IgD-negative memory B cell (primary cell): ENCODE results near the gene SLC25A6. TPM values are rescaled to one million over a fixed set of nuclear protein-coding genes. Genes with fewer than 3 reads are reported as not detected.
"Not testable (repeated sequence)": the region's sequence is repeated elsewhere in the genome, so short reads cannot be mapped to it uniquely, and the experiment has no call there.

Experiments used
- H3K27ac Mint-ChIP-seq, 3 donors: one replicate each; pipeline ENCODE4 v1.8.0; 2020 to 2022; ENCODE audit warnings: mild to moderate bottlenecking in 3 of 3, mixed read lengths in 3 of 3, moderate library complexity in 1 of 3
- H3K27me3 Mint-ChIP-seq: one replicate; pipeline ENCODE4 v1.8.0; 2021; ENCODE audit warnings: mixed read lengths
- H3K36me3 Mint-ChIP-seq: one replicate; pipeline ENCODE4 v1.8.0; 2020; ENCODE audit warnings: mild to moderate bottlenecking, mixed read lengths
- H3K4me1 Mint-ChIP-seq, 3 donors: one replicate each; pipeline ENCODE4 v1.8.0; 2020 to 2022; ENCODE audit warnings: mixed read lengths in 3 of 3, mild to moderate bottlenecking in 1 of 3
- H3K4me3 Mint-ChIP-seq, 4 donors: one replicate each; pipeline ENCODE4 v1.8.0; 2020 to 2022; ENCODE audit warnings: mild to moderate bottlenecking in 4 of 4, mixed read lengths in 4 of 4, moderate library complexity in 3 of 4
- H3K9me3 Mint-ChIP-seq, 3 donors: one replicate each; pipeline ENCODE4 v1.8.0; 2020 to 2021; ENCODE audit warnings: mixed read lengths in 3 of 3, mild to moderate bottlenecking in 1 of 3
- polyA plus RNA-seq: library from polyadenylated mRNA; unstranded; fragments of 300-500 nt; fragmentation: Illumina TruSeq; gene quantifications from one replicate; pipeline ENCODE4 v1.2.3, GENCODE V29; 2021

The SLC25A6 gene
- polyA plus RNA-seq, 1 donor from 2014 or later: 881 TPM

DNA sequence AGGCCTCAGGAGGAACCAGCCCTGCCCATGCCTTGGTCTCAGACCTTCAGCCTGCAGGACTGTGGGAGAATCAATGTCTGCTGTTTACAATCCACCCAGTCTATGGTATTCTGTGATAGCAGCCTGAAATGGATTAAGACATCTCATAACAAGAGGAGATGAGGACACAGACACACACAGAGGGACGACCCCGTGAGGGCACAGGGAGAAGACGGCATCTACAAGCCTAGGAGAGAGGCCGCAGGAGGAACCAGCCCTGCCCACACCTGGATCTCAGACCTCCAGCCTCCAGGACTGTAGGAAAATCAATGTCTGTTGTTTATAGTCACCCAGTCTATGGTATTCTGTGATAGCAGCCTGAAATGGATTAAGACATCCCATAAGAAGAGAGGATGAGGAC, 3.3 kb downstream of the SLC25A6 start:
- Mint-ChIP-seq H3K27me3 (no peaks in the 10 kb centered on the region), H3K4me1 (peaks cover 5 to 12% (median 8%) of the 10 kb centered on the region in 3 donors), H3K4me3 (peak overlapping the region in 3 of 4 donors; percentile 69 to 88 (median 79)), H3K27ac (peak overlapping the region in 2 of 3 donors; percentile 78 to 97), H3K36me3 (peaks cover 10% of the 10 kb centered on the region), H3K9me3 (no peaks in the 10 kb centered on the region)

GRCh38 chrX:1387141-1387776, 4.7 kb downstream of the SLC25A6 start:
- H3K4me3 Mint-ChIP-seq: peak overlapping the region in 1 of 4 donors; percentile 88
- peak overlapping the region; percentile 59 to 97 (median 67) for H3K27ac Mint-ChIP-seq
- no peaks in the 10 kb centered on the region for H3K9me3 Mint-ChIP-seq
- peaks cover 7 to 9% (median 8%) of the 10 kb centered on the region in 3 donors for H3K4me1 Mint-ChIP-seq
- H3K27me3 Mint-ChIP-seq: no peaks in the 10 kb centered on the region
- peaks cover 10% of the 10 kb centered on the region for H3K36me3 Mint-ChIP-seq

DNA sequence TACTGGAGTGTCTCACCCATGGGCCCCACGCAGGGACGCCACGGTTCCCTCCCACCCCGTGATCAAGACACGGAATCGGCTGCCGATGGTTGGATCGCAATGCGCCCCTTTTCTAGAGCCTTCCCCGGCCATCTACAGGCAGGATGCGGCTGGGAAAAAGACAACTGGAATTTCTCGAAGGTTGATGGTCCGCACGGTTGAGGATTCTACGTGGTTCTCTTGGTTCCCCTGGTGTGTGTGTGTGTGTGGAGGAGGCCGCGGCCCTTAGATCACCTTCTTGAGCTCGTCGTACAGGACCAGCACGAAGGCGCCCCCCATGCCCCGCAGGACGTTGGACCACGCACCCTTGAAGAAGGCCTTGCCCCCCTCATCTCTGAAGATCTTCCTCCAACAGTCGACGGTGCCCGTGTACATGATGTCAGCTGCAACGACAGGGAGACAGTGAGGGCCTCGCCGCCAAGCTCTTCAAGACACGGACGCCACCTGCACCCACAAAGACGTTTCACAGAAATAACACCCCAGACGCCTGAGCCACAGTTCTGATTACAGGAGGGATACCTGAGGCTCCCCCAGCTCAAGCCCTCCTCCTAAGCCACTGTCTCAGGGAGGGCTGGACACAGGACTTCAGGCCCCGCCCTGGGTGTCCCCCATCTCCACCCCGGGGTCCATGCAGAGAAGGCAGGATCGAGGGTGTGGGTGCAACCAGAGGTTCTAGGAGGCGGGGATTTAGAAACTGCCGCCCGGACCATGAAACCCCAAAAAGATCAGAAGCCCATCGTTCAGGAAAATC, 5.4 kb downstream of the SLC25A6 start:
- Mint-ChIP-seq H3K36me3 (peaks cover 10% of the 10 kb centered on the region), H3K4me3 (peak overlapping the region in 2 of 4 donors; percentile 2 to 88), H3K9me3 (no peaks in the 10 kb centered on the region), H3K4me1 (peaks cover 7 to 10% (median 8%) of the 10 kb centered on the region in 3 donors), H3K27me3 (no peaks in the 10 kb centered on the region), H3K27ac (peak overlapping the region; percentile 59 to 97 (median 60))

GRCh38 chrX:1385253-1386223, 6.4 kb downstream of the SLC25A6 start:
- H3K27me3 Mint-ChIP-seq: no peaks in the 10 kb centered on the region
- H3K36me3 Mint-ChIP-seq: peaks cover 10% of the 10 kb centered on the region
- peak overlapping the region; percentile 71 to 97 (median 90) for H3K27ac Mint-ChIP-seq
- H3K9me3 Mint-ChIP-seq: no peaks in the 10 kb centered on the region
- H3K4me1 Mint-ChIP-seq: peaks cover 3 to 9% (median 8%) of the 10 kb centered on the region in 3 donors
- peak overlapping the region in 1 of 4 donors; percentile 88 for H3K4me3 Mint-ChIP-seq

DNA sequence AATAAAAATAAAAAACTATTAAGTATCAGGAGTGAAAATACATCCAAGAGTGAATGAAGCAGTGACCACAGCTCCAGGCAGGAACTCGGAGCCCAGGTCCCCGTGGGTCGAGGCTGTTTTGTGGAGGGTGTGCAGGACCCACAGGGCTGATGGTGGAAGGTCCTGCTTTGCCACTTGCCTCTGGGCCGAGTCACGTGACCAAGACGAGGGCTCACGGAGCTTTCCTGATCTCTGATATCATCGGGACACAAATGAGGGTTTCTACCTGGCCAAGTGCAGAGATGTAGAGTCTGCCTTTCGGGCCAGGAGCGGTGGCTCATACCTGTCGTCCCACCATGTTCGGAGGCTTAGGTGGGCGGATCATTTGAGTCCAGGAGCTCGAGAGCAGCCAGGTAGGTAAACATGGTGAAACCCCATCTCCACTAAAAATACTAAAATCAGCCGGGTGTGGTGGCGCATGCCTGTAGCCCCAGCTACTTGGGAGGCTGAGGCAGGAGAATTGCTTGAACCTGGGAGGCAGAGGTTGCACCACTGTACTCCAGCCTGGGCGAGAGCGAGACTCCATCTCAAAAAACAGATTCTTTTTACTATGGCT, 7.2 kb downstream of the SLC25A6 start:
- H3K4me3 Mint-ChIP-seq: peak overlapping the region in 1 of 4 donors; percentile 72
- H3K4me1 Mint-ChIP-seq: peaks cover 7 to 13% (median 8%) of the 10 kb centered on the region in 3 donors
- peak overlapping the region; percentile 71 to 97 (median 90) for H3K27ac Mint-ChIP-seq
- no peaks in the 10 kb centered on the region for H3K27me3 Mint-ChIP-seq
- peaks cover 10% of the 10 kb centered on the region for H3K36me3 Mint-ChIP-seq
- H3K9me3 Mint-ChIP-seq: no peaks in the 10 kb centered on the region

- Mint-ChIP-seq H3K36me3 (peaks cover 3% of the 10 kb centered on the region), H3K27me3 (no peaks in the 10 kb centered on the region), H3K4me1 (peaks cover 3 to 8% (median 4%) of the 10 kb centered on the region in 3 donors), H3K4me3 (peak overlapping the region in 1 of 4 donors; percentile 66), H3K9me3 (no peaks in the 10 kb centered on the region), H3K27ac (peak overlapping the region in 2 of 3 donors; percentile 76 to 97)
Observed at GRCh38 chrX:1380672-1381233, 11.2 kb downstream of the SLC25A6 start.

DNA sequence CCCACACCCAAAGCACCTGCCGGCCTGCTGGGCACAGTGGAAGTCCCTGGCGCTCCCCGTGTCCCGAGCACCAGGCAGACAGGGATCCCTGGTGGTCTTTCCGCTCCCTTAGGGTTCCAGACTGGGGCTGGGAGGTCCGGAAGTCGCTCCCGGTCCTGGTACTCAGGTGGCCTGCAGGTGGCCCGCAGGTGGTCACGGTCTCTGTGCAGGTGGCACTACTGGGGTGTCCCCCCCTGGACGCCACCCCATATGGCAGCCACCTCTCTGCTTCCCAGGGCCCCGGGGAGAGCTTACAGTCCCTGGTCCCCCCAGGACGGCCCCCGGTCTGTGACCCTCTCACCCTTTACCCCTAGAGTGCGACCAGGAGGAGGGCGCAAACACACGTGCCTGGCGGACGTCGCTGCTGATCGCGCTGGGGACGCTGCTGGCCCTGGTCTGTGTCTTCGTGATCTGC, 13.6 kb downstream of the SLC25A6 start:
- no peaks in the 10 kb centered on the region for H3K27me3 Mint-ChIP-seq
- H3K27ac Mint-ChIP-seq: no peak overlapping the region
- peaks cover 3 to 8% (median 4%) of the 10 kb centered on the region in 3 donors for H3K4me1 Mint-ChIP-seq
- H3K36me3 Mint-ChIP-seq: no peaks in the 10 kb centered on the region
- no peaks in the 10 kb centered on the region for H3K9me3 Mint-ChIP-seq
- peak overlapping the region in 1 of 4 donors; percentile 41 for H3K4me3 Mint-ChIP-seq

DNA sequence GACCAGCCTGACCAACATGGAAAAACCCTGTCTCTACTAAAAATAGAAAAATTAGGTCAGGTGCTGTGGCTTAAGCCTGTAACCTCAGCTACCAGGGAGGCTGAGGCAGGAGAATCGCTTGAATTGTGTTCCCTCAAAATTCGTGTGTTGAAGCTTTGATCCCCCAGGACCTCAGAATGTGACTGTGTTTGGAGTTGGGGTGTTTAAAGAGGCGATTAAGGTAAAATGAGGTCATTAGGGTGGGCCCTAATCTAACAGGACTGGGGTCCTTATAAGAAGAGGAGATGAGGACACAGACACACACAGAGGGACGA, 23.6 kb downstream of the SLC25A6 start:
- Mint-ChIP-seq H3K36me3 (no peaks in the 10 kb centered on the region), H3K4me3 (no peak overlapping the region), H3K27ac (no peak overlapping the region), H3K27me3 (no peaks in the 10 kb centered on the region), H3K9me3 (no peaks in the 10 kb centered on the region), H3K4me1 (no peaks in the 10 kb centered on the region)

DNA sequence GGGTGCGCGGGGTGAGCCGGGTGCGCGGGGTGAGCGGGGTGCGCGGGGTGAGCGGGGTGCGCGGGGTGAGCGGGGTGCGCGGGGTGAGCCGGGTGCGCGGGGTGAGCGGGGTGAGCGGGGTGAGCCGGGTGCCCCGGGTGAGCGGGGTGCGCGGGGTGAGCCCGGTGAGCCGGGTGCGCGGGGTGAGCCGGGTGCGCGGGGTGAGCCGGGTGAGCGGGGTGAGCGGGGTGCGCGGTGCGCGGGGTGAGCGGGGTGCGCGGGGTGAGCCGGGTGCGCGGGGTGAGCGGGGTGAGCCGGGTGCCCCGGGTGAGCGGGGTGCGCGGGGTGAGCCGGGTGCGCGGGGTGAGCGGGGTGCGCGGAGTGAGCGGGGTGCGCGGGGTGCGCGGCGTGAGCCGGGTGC, 25.6 kb downstream of the SLC25A6 start:
- H3K36me3 Mint-ChIP-seq, H3K9me3 Mint-ChIP-seq, H3K4me3 Mint-ChIP-seq, H3K4me1 Mint-ChIP-seq, H3K27me3 Mint-ChIP-seq, H3K27ac Mint-ChIP-seq: not testable (repeated sequence)

DNA sequence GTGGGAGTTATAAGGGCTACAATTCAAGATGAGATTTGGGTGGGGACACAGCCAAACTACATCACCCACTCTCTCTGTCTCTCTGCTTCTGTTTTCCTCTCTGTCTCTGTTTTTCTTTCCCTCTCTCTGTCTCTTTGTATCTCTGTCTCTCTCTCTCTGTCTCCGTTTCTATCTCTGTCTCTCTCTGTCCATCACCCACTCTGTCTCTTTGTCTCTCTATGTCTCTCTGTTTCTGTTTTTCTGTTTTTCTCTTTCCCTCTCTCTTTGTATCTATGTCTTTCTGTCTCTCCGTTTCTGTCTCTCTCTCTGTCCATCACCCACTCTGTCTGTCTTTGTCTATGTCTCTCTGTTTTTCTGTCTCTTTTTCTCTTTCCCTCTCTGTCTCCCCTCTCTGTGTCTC, 30.0 kb downstream of the SLC25A6 start:
- peak overlapping the region in 1 of 3 donors; percentile 59 for H3K27ac Mint-ChIP-seq
- H3K4me3 Mint-ChIP-seq: no peak overlapping the region
- H3K4me1 Mint-ChIP-seq: peaks cover 0 to 1% (median 0%) of the 10 kb centered on the region in 3 donors
- peaks cover 7% of the 10 kb centered on the region for H3K36me3 Mint-ChIP-seq
- no peaks in the 10 kb centered on the region for H3K27me3 Mint-ChIP-seq
- H3K9me3 Mint-ChIP-seq: no peaks in the 10 kb centered on the region

DNA sequence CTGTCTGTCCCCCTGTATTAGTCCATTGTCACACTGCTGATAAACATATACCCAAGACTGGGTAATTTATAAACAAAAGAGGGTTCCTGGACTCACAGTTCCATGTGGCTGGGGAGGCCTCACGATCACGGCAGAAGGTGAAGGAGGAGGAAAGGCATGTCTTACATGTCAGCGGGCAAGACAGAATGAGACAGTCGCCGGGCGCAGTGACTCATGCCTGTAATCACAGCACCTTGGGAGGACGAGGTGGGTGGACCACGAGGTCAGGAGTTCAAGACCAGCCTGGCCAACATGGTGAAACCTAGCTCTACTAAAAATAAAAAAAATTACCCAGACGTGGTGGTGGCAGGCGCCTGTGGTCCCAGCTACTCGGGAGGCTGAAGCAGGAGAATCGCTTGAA, 30.6 kb downstream of the SLC25A6 start:
- H3K9me3 Mint-ChIP-seq: no peaks in the 10 kb centered on the region
- H3K27me3 Mint-ChIP-seq: no peaks in the 10 kb centered on the region
- H3K4me3 Mint-ChIP-seq: no peak overlapping the region
- no peak overlapping the region for H3K27ac Mint-ChIP-seq
- peaks cover 7% of the 10 kb centered on the region for H3K36me3 Mint-ChIP-seq
- H3K4me1 Mint-ChIP-seq: peaks cover 0 to 1% (median 0%) of the 10 kb centered on the region in 3 donors

DNA sequence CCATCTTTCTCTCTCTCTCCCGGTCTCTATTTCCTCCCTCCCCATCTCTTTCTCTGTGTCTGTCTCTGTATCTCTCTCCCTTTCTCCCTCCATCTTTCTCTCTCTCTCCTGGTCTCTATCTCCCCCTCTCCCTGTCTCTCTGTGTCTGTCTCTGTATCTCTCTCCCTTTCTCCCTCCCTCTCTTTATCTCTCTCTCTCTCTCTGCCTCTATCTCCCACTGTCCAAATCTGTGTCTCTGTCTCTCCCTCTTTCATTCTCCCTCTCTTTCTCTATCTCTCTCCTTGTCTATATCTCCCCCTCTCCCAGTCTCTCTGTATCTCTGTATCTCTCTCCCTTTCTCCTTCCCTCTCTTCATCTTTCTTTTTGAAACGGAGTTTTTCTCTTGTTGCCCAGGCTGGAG, 31.7 kb downstream of the SLC25A6 start:
- Mint-ChIP-seq H3K27ac (peak overlapping the region in 1 of 3 donors; percentile 25), H3K27me3 (no peaks in the 10 kb centered on the region), H3K36me3 (peaks cover 7% of the 10 kb centered on the region), H3K4me1 (peaks cover 0 to 1% (median 0%) of the 10 kb centered on the region in 3 donors), H3K4me3 (no peak overlapping the region), H3K9me3 (no peaks in the 10 kb centered on the region)

DNA sequence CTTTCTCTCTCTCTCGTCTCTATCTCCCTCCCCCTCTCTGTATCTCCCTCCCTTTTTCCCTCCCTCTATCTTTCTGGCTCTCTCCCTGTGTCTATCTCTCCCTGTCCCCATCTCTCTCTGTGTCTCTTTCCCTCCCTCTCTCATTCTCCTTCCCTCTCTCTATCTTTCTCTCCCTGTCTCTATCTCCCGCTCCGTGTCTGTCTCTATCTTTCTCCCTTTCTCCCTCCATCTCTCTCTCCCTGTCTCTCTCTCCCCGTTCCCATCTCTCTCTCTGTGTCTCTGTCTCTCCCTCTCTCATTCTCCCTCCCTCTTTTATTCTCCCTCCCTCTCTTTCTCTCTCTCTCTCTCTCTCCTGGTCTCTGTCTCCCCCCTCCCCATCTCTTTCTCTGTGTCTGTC, 32.4 kb downstream of the SLC25A6 start:
- H3K36me3 Mint-ChIP-seq: peaks cover 7% of the 10 kb centered on the region
- peaks cover 0 to 1% (median 0%) of the 10 kb centered on the region in 3 donors for H3K4me1 Mint-ChIP-seq
- no peak overlapping the region for H3K4me3 Mint-ChIP-seq
- H3K27ac Mint-ChIP-seq: peak overlapping the region in 1 of 3 donors; percentile 25
- no peaks in the 10 kb centered on the region for H3K27me3 Mint-ChIP-seq
- no peaks in the 10 kb centered on the region for H3K9me3 Mint-ChIP-seq
